GM19455 (cell line): ENCODE measurements around the gene CNPY1.

ENCODE experiments used
- ATAC-seq: cut with Tn5 transposase; IDR thresholded peaks from one replicate; pipeline ENCODE4 v1.9.1; 2021; ENCODE audit not compliant: unreplicated experiment

Gene CNPY1

DNA sequence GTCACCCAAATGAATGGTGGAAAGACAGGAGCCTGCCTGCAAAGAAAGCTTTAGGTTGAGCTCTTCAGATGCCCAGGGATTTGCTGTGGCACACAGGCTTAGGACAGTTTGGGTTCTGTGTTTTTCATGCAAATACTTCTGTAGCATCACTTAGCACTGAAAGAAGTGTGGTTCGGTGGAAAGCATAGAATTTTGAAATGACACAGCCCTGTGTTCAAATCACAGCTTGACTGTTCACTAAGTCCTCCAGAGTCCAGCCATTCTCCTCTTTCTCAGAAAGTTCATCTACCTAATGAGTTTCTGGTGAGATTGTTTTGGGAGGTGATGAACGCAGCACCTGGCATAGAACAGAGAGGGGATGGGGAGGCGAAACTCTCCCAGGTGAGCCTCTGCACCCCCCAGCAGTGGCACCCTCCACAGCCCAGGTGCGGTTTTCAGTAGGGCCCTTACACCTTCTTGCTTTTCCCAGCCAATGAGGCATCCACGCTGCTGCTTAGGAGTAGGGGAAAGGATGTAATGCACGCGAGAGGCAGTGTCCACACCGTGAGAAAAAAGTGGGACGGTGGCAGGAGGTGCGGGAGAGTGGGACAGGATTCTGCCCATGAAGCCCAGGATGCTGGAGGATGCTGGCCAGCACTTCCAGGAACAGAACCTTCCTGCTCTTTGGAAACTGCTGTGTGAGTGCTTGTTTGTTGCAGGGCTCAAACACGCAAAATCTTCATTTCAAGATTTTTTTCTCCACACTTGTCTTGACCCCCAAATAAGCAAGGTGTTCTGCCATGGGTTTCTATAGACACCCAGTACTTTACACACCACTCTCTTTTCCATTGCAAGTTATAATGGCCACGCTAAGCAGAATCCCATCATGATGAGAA lies 76.8 kb downstream of the CNPY1 start:
- no peak for ATAC-seq

DNA sequence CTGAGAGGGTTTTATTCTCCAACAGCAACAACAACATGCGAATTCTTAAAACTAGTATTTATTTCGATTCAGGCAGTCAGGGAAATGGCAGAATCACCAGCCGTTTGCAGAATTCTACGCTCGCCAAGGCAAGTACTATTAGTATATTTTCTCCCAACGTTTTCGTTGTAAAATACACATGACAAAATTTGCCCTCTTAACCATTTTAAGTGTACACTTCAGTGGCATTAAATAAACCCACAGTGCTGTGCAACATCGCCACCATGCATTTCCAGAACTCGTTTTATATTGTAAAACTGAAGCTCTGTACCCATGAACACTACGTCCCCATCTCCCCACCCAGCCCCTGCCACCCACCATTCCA lies 77.6 kb downstream of the CNPY1 start:
- ATAC-seq: no peak

DNA sequence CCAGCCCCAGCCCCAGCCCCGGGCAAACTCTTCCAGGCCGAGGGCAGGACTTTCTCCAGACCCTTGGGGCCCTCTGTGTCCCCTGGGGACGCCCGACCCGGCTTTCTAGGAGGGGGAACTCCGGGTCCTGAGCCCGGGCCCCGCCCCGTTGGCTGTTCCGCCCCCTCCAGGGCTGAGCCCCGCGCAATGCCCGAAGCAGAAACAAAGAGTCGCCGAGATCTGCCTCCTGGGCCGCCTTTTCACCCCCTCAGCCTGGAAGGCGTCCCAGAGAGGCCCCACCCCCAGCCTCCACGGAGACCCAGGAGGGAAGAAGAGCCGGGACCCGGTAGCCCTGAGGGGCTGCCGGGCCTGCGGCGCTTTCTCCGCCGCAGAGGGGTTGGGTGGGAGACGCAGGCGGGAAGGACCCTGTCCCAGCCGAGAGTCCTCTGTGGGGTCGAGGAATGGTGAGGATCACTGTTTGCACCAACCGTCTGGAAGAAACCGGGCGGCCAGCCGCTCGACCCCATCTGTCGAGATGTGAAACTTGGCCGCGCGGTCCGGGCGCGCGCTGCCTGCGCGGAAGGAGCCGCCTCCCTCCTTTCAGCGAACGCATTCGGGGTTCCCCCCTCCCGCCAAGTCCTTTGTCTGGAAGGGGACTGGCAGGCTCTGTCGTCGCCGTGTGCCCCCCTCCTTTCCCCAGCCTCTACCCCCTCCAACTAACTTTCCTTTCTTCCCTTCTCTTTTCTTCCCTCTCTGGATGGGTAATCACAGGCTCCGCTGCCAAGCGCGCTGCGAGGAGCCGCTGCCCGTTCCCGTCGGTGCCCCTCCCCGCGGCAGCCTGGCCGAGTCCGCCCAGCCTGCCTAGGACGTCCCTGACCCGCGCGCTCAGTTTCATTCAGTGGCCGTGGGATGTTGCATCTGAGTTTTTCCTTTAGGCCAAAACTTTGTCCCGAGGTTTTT lies 78.2 kb downstream of the CNPY1 start:
- no peak for ATAC-seq

DNA sequence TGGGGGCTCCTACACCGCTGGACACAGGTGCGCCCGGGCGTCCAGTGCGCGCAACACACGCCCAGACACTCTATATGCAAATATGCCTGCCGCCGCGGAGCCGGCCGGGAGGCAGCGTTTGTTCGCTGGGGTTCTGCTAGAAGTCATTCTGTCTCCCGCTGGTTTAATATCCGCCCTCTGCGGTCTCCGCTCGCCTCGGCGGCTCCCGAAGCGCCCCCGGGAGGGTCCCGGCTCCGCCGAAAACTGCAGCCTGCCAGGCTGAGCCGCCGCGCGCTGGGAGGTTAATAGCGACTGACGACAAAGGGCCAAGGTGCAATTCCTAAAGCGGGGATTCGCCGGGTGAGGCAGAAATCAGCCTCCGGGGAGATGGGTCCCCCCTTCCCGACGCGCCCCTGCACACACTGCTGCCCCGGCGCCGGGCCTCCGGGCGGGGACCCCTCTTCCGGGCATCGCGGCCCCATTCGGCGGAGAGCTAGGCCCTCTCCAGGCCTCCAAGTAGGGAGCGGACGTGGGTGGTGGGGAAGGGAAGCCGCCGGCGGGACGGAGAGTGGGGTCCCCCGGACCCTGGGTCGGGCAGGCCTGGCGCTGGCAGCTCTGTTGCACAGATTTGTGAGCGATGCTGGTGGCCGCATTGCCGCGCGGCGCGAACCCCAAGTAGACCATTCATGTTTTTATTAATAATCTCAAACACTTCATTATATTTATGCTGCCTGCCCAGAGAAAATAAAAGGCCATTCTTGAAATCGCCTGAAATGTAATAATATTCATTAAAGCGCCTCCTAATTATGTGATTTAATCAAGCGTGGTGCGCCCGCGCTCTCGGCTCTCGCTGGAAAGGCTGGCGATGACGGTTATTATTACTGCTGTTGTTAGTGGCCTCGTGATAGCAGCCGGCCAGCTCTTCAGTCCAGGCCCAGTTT lies 79.3 kb downstream of the CNPY1 start:
- ATAC-seq: no peak

DNA sequence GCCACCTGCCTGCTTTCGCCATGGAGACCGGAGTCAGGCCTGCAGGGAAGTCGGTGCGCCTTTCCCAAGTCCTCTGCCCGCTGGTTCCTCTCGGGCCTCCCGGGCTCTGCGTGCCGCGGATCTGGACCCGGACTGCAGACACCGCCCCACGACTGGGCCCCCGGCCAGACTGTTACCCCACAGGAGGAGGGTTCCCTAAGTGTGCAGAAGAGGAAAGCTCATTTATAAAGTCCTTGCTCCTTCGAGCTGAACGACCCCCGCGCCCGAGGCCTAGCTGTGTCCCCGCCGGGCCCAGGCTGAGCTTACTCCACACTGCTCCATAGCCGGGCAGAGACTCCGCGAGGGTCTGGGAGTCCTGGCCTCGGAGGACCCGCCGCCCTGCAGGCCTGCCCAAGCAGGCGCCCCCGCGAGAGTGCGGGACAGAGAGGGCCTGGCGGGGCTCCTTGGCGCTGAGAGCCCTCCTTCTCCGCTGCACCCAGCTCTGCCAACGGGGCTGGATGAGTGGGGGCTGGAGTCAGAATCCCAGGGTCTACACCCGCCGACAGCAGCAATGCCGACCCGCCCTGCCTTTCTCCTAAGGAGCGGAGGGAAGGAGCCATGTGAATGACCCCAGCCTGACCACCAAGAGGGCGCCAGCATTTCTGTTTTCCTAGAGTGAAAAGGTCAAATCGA lies 80.1 kb downstream of the CNPY1 start:
- no peak for ATAC-seq

DNA sequence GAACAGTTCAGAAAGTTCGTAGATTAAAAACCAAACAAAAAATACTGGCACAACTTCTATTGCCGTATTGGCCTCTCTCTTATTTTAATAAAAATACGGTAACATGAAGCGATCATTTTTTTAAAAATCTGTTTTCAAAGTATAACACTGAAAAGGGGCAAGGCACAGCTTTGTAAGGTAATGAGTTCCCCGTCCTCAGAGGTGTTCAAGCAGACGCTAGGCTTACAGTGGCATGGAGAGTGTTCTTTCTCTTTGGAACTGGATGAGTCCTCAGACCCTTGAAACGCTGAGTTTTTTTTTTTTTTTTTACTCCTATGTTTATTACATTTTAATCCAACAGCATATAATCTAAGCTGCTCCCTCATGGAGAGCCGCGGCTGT lies 80.6 kb downstream of the CNPY1 start:
- ATAC-seq: no peak

DNA sequence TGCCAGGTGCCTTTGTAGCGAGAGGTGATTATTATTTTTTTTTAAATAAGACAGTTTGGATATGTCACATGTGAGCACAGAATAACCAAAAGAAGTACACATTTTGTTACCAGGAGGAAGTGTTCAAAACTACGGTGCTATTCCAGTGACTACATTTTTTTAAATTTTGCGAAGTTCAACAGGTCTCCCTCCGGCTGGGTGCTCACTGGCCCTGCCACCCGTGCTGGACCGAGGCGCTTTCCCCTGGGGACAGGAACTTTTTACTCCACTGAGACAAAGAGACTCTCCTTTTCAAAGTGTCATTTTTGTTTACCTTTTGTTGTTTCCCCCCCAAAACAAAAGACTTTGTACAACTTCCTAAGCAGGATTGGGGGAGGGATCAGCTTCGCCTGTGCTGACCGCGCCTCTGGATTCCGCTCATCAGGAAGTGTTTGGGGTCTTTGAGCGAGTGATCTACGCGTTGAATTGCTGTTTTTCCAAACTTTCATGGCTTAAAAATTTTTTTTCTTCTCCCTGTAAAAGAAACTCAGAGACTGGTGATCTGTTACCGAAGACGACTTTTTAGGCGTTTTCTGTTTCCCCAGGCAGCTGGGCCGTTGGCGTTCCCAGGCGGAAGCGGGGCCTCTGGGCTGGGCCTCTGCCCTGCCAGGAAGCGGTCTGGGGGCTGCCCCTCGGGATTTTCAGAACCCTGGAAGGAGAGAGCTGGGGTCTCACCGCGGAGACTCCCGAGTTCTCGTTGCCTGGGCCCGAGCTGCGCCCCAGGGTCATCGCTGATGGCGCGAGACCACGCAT lies 81.2 kb downstream of the CNPY1 start:
- ATAC-seq: no peak

DNA sequence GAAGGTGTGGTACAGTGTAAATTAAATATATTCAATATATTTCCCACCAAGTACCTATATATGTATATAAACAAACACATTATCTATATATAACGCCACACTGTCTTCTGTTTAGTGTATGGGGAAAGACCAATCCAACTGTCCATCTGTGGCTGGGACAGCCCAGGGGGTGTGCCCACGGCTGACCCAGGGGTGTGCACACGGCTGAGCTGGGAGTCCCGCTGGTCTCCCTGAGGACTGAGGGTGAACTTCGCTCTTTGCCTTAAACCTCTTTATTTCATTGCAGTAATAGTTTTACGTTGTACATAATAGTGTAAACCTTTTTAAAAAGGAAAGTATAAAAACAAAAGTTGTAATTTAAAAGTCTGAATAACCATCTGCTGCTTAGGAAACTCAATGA lies 82.2 kb downstream of the CNPY1 start:
- ATAC-seq: no peak

DNA sequence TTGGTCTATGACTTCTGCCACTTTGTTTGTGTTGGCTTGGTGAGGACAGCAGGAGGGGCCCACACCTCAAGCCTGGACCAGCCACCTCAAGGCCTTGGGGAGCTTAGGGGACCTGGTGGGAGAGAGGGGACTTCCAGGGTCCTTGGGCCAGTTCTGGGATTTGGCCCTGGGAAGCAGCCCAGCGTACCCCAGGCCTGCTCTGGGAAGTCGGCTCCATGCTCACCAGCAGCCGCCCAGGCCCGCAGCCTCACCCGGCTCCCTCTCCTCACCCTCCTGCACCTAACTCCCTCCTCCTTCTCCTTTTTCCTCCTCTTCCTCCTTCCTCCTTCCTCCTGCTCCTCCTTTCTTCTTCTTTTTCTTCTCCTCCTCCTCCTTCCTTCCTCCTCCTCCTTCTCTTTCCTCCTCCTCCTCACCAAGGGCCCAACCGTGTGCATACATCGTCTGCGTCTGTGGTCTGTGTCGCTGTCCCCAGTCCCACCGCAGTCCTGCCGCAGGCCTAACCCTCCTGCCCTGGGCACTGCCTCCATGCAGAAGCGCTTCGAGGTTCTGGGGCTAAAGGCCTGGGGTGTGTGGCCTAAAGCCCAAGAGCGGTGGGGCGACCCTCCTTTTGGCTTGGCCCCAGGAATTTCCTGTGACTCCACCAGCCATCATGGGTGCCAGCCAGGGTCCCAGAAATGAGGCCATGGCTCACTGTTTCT lies 83.1 kb downstream of the CNPY1 start:
- no peak for ATAC-seq

DNA sequence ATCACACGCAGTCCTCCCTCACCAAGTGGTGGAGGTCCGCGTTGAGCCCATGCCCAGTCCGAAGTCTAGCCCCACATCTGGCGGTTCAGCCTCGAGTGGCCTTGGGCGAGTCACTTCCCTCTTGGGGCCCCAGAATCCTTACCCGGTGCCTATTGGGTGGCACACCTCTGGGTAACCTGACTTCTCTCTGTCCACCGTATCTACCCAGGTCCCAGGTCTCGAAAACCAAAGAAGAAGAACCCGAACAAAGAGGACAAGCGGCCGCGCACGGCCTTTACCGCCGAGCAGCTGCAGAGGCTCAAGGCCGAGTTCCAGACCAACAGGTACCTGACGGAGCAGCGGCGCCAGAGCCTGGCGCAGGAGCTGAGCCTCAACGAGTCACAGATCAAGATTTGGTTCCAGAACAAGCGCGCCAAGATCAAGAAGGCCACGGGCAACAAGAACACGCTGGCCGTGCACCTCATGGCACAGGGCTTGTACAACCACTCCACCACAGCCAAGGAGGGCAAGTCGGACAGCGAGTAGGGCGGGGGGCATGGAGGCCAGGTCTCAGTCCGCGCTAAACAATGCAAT lies 84.1 kb downstream of the CNPY1 start:
- no peak for ATAC-seq

DNA sequence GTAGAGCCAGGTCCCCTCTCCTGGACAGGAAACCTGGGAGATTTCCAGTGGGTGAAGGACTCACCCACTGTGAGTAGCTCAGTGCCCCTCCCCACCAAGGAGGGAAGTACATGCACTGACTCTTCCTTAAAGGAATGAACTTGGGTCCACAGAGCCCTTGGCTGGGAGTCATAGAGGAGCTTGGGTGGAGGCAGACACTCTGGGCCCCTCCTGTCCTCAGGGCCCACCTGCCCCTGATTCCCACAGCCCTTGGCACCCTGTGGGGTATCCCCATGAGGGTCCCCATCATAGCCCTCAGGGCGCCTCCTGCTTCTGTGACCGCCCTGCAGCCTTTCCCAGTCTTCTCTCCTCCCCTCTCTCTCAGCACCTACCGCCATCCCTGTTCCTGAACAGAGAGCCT lies 84.7 kb downstream of the CNPY1 start:
- ATAC-seq: no peak

DNA sequence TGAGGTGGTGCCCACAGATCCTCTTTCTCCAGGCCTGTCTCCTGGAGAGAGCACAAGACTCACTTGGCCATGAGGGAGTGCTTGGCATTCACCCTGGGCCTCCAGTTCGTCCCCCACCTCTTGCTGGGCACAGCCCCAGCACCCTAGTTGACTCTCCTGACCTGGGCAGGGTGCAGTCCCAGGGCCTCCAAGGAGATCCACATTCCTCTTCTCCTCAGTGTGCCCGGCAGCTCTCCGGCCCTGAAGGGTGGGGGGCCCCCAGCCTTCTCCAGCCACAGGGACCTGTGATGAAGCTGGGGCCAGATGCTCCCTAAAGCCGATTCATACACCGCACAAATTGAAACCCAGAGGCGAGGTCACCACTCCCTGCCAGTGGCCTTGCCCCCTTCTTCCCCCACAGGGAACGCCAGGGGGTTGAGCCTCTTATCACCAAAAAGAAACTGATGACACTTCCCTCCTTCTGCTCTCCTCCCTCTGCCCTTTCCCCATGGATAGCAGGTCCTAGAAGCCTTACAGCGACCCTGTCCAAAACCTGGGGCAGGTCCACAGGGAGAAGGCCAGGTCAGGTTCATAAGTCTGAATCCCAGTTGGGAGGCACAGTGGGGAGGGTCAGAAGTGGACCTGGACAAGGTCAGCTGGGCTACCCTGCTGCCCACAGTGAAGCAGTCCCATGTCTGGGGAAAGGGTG lies 85.3 kb downstream of the CNPY1 start:
- no peak for ATAC-seq

DNA sequence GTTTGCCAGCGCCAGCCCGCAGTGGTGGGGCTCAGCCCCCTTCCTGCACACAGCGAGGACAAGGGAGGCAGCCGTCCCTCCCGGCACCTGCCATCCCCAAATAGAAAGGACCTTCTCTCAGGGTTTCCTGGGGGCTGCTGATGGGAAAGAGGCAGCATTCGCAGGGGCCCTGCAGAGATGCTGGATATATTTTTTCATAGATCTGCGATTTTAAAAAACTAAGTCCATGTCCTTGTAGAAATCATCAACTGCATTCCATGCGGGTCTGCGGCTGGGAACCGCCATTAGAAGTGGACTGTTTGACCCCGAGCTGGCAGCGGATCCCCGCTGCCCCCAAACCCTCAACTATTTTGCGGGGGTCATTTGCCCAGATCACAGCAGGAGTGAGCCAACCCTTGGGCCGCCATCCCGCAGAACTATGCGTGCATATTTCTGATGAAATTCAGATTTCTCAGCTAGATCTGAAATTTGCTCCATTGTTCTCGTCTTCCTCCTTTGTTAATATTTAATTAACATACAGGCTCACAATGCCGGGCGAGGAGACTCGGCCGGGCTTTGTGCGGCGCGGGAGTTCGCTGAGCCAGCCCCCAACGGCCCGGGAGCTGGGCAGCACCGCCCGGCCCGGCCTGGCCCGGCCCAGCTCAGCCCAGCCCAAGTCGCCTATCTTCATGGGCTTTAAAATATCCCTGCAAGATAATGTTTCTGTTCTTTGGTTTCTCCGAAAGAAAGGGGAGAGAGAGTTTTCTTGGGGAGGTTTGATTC lies 86.5 kb downstream of the CNPY1 start:
- no peak for ATAC-seq

DNA sequence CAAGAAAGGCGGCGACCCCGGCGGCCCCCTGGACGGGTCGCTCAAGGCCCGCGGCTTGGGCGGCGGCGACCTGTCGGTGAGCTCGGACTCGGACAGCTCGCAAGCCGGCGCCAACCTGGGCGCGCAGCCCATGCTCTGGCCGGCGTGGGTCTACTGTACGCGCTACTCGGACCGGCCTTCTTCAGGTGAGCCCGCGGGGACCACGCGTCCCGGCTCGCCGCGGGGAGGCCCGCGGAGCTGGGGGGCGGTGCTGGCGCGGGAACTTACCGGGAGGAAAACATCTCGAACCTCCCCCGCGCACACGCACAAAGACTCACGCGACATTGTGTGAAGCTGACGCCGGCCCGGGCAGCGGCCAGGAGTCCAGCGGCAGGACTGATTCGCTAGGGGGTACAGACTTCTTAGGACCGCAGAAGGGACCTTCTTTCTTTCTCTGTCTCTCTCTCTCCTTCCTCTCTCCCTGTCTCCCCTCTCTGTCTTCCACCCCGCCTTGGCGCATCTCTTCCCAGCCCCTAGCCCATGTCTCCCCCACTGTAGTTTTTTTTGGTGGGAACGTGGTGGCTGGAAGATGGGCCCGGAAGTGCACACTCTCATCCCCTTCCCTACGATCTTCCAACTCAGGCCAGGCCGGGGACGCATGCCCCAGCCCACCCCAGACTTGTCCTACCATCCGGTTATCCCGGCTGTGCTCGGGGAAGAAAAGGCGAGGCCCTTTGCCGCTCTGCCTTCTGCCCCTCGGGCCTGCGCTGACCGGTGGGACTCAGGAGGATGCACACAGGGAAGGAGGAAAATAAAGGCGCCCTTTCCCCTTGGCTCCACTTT lies 87.3 kb downstream of the CNPY1 start:
- ATAC-seq: no peak

DNA sequence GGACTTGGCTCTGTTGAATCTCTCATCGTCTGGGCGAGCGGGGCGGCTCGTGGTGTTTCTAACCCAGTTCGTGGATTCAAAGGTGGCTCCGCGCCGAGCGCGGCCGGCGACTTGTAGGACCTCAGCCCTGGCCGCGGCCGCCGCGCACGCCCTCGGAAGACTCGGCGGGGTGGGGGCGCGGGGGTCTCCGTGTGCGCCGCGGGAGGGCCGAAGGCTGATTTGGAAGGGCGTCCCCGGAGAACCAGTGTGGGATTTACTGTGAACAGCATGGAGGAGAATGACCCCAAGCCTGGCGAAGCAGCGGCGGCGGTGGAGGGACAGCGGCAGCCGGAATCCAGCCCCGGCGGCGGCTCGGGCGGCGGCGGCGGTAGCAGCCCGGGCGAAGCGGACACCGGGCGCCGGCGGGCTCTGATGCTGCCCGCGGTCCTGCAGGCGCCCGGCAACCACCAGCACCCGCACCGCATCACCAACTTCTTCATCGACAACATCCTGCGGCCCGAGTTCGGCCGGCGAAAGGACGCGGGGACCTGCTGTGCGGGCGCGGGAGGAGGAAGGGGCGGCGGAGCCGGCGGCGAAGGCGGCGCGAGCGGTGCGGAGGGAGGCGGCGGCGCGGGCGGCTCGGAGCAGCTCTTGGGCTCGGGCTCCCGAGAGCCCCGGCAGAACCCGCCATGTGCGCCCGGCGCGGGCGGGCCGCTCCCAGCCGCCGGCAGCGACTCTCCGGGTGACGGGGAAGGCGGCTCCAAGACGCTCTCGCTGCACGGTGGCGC lies 88.1 kb downstream of the CNPY1 start, which contains the start of gene EN2:
Gene EN2, plus strand, starts transcription at position 19 of the 767 bp plus-strand sequence. Its CDS starts 249 bp downstream, at position 268.
- ATAC-seq: no peak
